Mesenchymal stem cell (in vitro differentiated cells and primary cell): ENCODE results near the gene SLIT3.

Experiments
- DNase-seq: peaks from one replicate; pipeline ENCODE4 v3.0.0-alpha.2; 2013
- H2AFZ ChIP-seq: one replicate; pipeline ENCODE4 v1.6.1; 2013; ENCODE audit warnings: low read depth, mild to moderate bottlenecking, control low read depth, inconsistent platforms, low read length, moderate library complexity
- H2AK5ac ChIP-seq: 2 replicates; pipeline ENCODE4 v1.6.1; 2013; ENCODE audit warnings: low read length, moderate library complexity, mild to moderate bottlenecking, inconsistent platforms; ENCODE audit not compliant: severe bottlenecking
- H2BK120ac ChIP-seq: one replicate; pipeline ENCODE4 v1.6.1; 2013; ENCODE audit warnings: low read depth, mild to moderate bottlenecking, inconsistent platforms, low read length, moderate library complexity
- H2BK12ac ChIP-seq, 2 experiments: one replicate each; pipeline ENCODE4 v1.6.1; 2013; ENCODE audit warnings: inconsistent platforms in 2 of 2, low read length in 2 of 2, mild to moderate bottlenecking in 2 of 2, moderate library complexity in 2 of 2, control low read depth in 1 of 2
- H2BK15ac ChIP-seq: one replicate; pipeline ENCODE4 v1.6.1; 2013; ENCODE audit warnings: mild to moderate bottlenecking, low read depth, inconsistent platforms; ENCODE audit not compliant: poor library complexity, severe bottlenecking
- H2BK5ac ChIP-seq: 2 replicates; pipeline ENCODE4 v1.6.1; 2013; ENCODE audit warnings: low read depth, mild to moderate bottlenecking, low read length, control low read depth, inconsistent platforms; ENCODE audit not compliant: poor library complexity, severe bottlenecking
- H3K14ac ChIP-seq, 2 experiments: one replicate each; pipeline ENCODE4 v1.6.1; 2013; ENCODE audit warnings: inconsistent platforms in 2 of 2, low read length in 2 of 2, control low read depth in 1 of 2, mild to moderate bottlenecking in 1 of 2, moderate library complexity in 1 of 2
- H3K18ac ChIP-seq, 2 experiments: one replicate each; pipeline ENCODE4 v1.6.1; 2013; ENCODE audit warnings: inconsistent platforms in 2 of 2, low read length in 2 of 2, control low read depth in 1 of 2, low read depth in 1 of 2, mild to moderate bottlenecking in 1 of 2
- H3K23ac ChIP-seq, 2 experiments: one replicate each; pipeline ENCODE4 v1.6.1; 2013; ENCODE audit warnings: inconsistent platforms in 2 of 2, low read length in 2 of 2, mild to moderate bottlenecking in 2 of 2, moderate library complexity in 2 of 2, control low read depth in 1 of 2
- H3K27ac ChIP-seq: 2 replicates; pipeline ENCODE4 v1.5.1; 2013; ENCODE audit warnings: mild to moderate bottlenecking, moderate library complexity, low read length, control low read depth, inconsistent platforms; ENCODE audit not compliant: poor library complexity, severe bottlenecking
- H3K27me3 ChIP-seq, 2 experiments: 2 replicates each; pipeline versions ENCODE4 v1.6.1 to v1.7.0; 2013; ENCODE audit warnings: low read length in 2 of 2, mild to moderate bottlenecking in 2 of 2, moderate library complexity in 2 of 2, control low read depth in 1 of 2, inconsistent platforms in 1 of 2; ENCODE audit not compliant: control insufficient read depth in 1 of 2, insufficient read depth in 1 of 2
- H3K36me3 ChIP-seq, 2 experiments: 2 replicates each; pipeline versions ENCODE4 v1.6.1 to v1.7.0; 2013; ENCODE audit warnings: low read length in 2 of 2, control low read depth in 1 of 2, inconsistent platforms in 1 of 2, low read depth in 1 of 2, mild to moderate bottlenecking in 1 of 2; ENCODE audit not compliant: insufficient read depth in 2 of 2, control insufficient read depth in 1 of 2
- H3K4ac ChIP-seq, 2 experiments: one replicate each; pipeline ENCODE4 v1.6.1; 2013; ENCODE audit warnings: inconsistent platforms in 2 of 2, low read length in 2 of 2, mild to moderate bottlenecking in 2 of 2, moderate library complexity in 2 of 2, control low read depth in 1 of 2, low read depth in 1 of 2
- H3K4me1 ChIP-seq: 2 replicates; pipeline ENCODE4 v1.6.1; 2013; ENCODE audit warnings: low read depth, low read length, control low read depth; ENCODE audit not compliant: control insufficient read depth, insufficient read depth
- H3K4me2 ChIP-seq: 2 replicates; pipeline ENCODE4 v1.6.1; 2013; ENCODE audit warnings: low read length, mild to moderate bottlenecking, inconsistent platforms; ENCODE audit not compliant: poor library complexity, severe bottlenecking
- H3K4me3 ChIP-seq, 2 experiments: 2 replicates each; pipeline versions ENCODE4 v1.5.1 to v1.7.0; 2013; ENCODE audit warnings: low read length in 2 of 2, mild to moderate bottlenecking in 2 of 2, control low read depth in 1 of 2, low read depth in 1 of 2; ENCODE audit not compliant: insufficient read depth in 1 of 2
- H3K79me1 ChIP-seq: replicated peaks from 2 replicates; pipeline ENCODE4 v1.6.1; 2013; ENCODE audit warnings: mild to moderate bottlenecking, control low read depth, low read length, inconsistent platforms; ENCODE audit not compliant: poor library complexity, severe bottlenecking
- H3K9ac ChIP-seq: 2 replicates; pipeline ENCODE4 v1.7.0; 2013; ENCODE audit warnings: mild to moderate bottlenecking, low read length, moderate library complexity
- H3K9me3 ChIP-seq: 2 replicates; pipeline ENCODE4 v1.7.0; 2013; ENCODE audit warnings: mild to moderate bottlenecking, low read length; ENCODE audit not compliant: control insufficient read depth
- H4K8ac ChIP-seq: one replicate; pipeline ENCODE4 v1.6.1; 2013; ENCODE audit warnings: inconsistent platforms, mild to moderate bottlenecking, low read length, moderate library complexity
- H4K91ac ChIP-seq: one replicate; pipeline ENCODE4 v1.6.1; 2013; ENCODE audit warnings: mild to moderate bottlenecking, low read length, inconsistent platforms
- WGBS: methylation state at CpG from one replicate; pipeline ENCODE4 v1.1.7; 2013; ENCODE audit warnings: mixed read lengths; 5-methylcytosine and 5-hydroxymethylcytosine counted together

Gene SLIT3

GRCh38 chr5:169242849-169243186, 58.1 kb downstream of the SLIT3 start:
- 85% methylated on average over 2 of the region's 2 CpGs for WGBS
- H3K18ac ChIP-seq, result no peak overlapping the region

GRCh38 chr5:169242175-169242848, 58.6 kb downstream of the SLIT3 start:
- 65% methylated on average over 4 of the region's 4 CpGs for whole genome bisulfite sequencing
- no peak overlapping the region for H3K4me2 ChIP-seq

More at GRCh38 chr5:169242849-169243186, 58.1 kb downstream of the SLIT3 start:
- H3K9me3 ChIP-seq, result peaks cover 32% of the 10 kb centered on the region
- no peak overlapping the region for H2BK15ac ChIP-seq
- no peaks in the 10 kb centered on the region for H3K27me3 ChIP-seq
- H2BK5ac ChIP-seq, result no peak overlapping the region
- H2BK120ac ChIP-seq, result no peak overlapping the region
- H3K4ac ChIP-seq, result no peak overlapping the region
- DNase-seq, result no peak
- H3K27ac ChIP-seq, result no peak overlapping the region
- H3K23ac ChIP-seq, result no peak overlapping the region
- H2BK12ac ChIP-seq, result no peak overlapping the region
- H3K4me1 ChIP-seq, result no peaks in the 10 kb centered on the region
- H3K4me2 ChIP-seq, result no peak overlapping the region
- H4K8ac ChIP-seq, result no peak overlapping the region
- no peaks in the 10 kb centered on the region for H3K79me1 ChIP-seq
- no peak overlapping the region for H3K9ac ChIP-seq
- no peak overlapping the region for H4K91ac ChIP-seq
- H2AFZ ChIP-seq, result no peak overlapping the region
- H3K4me3 ChIP-seq, result no peak overlapping the region
- H3K36me3 ChIP-seq, result peaks cover 0 to 92% of the 10 kb centered on the region in 2 experiments
- H2AK5ac ChIP-seq, result no peak overlapping the region
- H3K14ac ChIP-seq, result no peak overlapping the region

GRCh38 chr5:169229342-169229892, 71.5 kb downstream of the SLIT3 start:
- no peak overlapping the region for H2AFZ ChIP-seq
- no peak overlapping the region for H3K14ac ChIP-seq
- no peak overlapping the region for H2AK5ac ChIP-seq
- no peak for DNase-seq
- H3K4me2 ChIP-seq, result no peak overlapping the region
- H4K91ac ChIP-seq, result no peak overlapping the region
- no peak overlapping the region for H2BK5ac ChIP-seq
- WGBS, result 89% methylated on average over 3 of the region's 6 CpGs
- no peaks in the 10 kb centered on the region for H3K79me1 ChIP-seq
- no peak overlapping the region for H3K23ac ChIP-seq
- H3K4ac ChIP-seq, result no peak overlapping the region
- H3K9ac ChIP-seq, result no peak overlapping the region
- no peak overlapping the region for H2BK12ac ChIP-seq
- no peak overlapping the region for H2BK120ac ChIP-seq
- no peak overlapping the region for H2BK15ac ChIP-seq
- no peak overlapping the region for H3K4me3 ChIP-seq
- H3K36me3 ChIP-seq, result peaks cover 0 to 22% of the 10 kb centered on the region in 2 experiments
- peaks cover 2% of the 10 kb centered on the region for H3K4me1 ChIP-seq
- H3K27me3 ChIP-seq, result no peaks in the 10 kb centered on the region
- no peak overlapping the region for H3K27ac ChIP-seq
- H3K18ac ChIP-seq, result no peak overlapping the region
- no peak overlapping the region for H4K8ac ChIP-seq
- H3K9me3 ChIP-seq, result peaks cover 6% of the 10 kb centered on the region

More at GRCh38 chr5:169242175-169242848, 58.6 kb downstream of the SLIT3 start:
- H3K4ac ChIP-seq, result no peak overlapping the region
- H3K4me1 ChIP-seq, result no peaks in the 10 kb centered on the region
- H3K27ac ChIP-seq, result no peak overlapping the region
- H4K8ac ChIP-seq, result no peak overlapping the region
- H4K91ac ChIP-seq, result no peak overlapping the region
- no peak overlapping the region for H2BK5ac ChIP-seq
- H3K36me3 ChIP-seq, result peaks cover 0 to 93% of the 10 kb centered on the region in 2 experiments
- H2BK12ac ChIP-seq, result no peak overlapping the region
- no peak overlapping the region for H3K14ac ChIP-seq
- no peak overlapping the region for H2BK120ac ChIP-seq
- no peaks in the 10 kb centered on the region for H3K79me1 ChIP-seq
- H3K23ac ChIP-seq, result no peak overlapping the region
- H2AFZ ChIP-seq, result no peak overlapping the region
- DNase-seq, result no peak
- no peak overlapping the region for H2AK5ac ChIP-seq
- no peak overlapping the region for H3K9ac ChIP-seq
- H3K27me3 ChIP-seq, result no peaks in the 10 kb centered on the region
- H3K18ac ChIP-seq, result no peak overlapping the region
- no peak overlapping the region for H3K4me3 ChIP-seq
- peaks cover 37% of the 10 kb centered on the region for H3K9me3 ChIP-seq
- H2BK15ac ChIP-seq, result no peak overlapping the region

GRCh38 chr5:169226895-169227294, 74.0 kb downstream of the SLIT3 start:
- Histone ChIP-seq H3K27ac (no peak overlapping the region), H3K9me3 (no peaks in the 10 kb centered on the region), H2AK5ac (no peak overlapping the region), H3K23ac (no peak overlapping the region), H3K36me3 (peaks cover 0 to 12% of the 10 kb centered on the region in 2 experiments), H3K4ac (no peak overlapping the region), H2BK15ac (no peak overlapping the region), H4K91ac (no peak overlapping the region), H3K79me1 (no peaks in the 10 kb centered on the region), H3K4me1 (peaks cover 2% of the 10 kb centered on the region), H2BK12ac (no peak overlapping the region), H3K27me3 (no peaks in the 10 kb centered on the region), H4K8ac (no peak overlapping the region), H3K9ac (no peak overlapping the region), H2BK120ac (no peak overlapping the region), H3K4me2 (no peak overlapping the region), H3K14ac (no peak overlapping the region), H3K18ac (no peak overlapping the region), H3K4me3 (no peak overlapping the region), H2AFZ (no peak overlapping the region), H2BK5ac (no peak overlapping the region)
- 43% methylated on average over 1 of the region's 3 CpGs for WGBS
- DNase-seq, result no peak
